HL-60 (cell line): ENCODE results near the gene DLX4.

ENCODE experiments used
- DNase-seq, 2 experiments: peaks; one replicate each; pipeline ENCODE4 v3.0.0-alpha.2; 2010 to 2020; ENCODE audit warnings: low read depth in 1 of 2, low spot score in 1 of 2
- H3K27ac ChIP-seq: fragments of 250-450 bp; sonication (Bioruptor Pico); replicated peaks from 2 replicates; pipeline ENCODE4 v1.5.1; 2020; ENCODE audit warnings: mild to moderate bottlenecking, moderate library complexity
- H3K27me3 ChIP-seq: fragments of 250-450 bp; sonication (Bioruptor Pico); 2 replicates; pipeline ENCODE4 v1.5.1; 2021; ENCODE audit warnings: mild to moderate bottlenecking, moderate library complexity; ENCODE audit not compliant: insufficient read depth, poor library complexity, severe bottlenecking
- H3K4me3 ChIP-seq: replicated peaks from 2 replicates; pipeline ENCODE4 v1.5.1; 2011; ENCODE audit warnings: mild to moderate bottlenecking, control low read depth, low read length; ENCODE audit not compliant: insufficient read depth
- CTCF ChIP-seq: IDR thresholded peaks from one replicate; pipeline ENCODE4 v1.5.1; 2011; ENCODE audit warnings: low read length, control low read depth, inconsistent platforms; ENCODE audit not compliant: insufficient read depth
- GABPA ChIP-seq: IDR thresholded peaks from 2 replicates; pipeline ENCODE4 v1.6.1; 2012; ENCODE audit warnings: low read depth
- POLR2AphosphoS5 ChIP-seq: IDR thresholded peaks from 2 replicates; pipeline ENCODE4 v1.6.1; 2012; ENCODE audit warnings: low read depth
- REST ChIP-seq: IDR thresholded peaks from 2 replicates; pipeline ENCODE4 v1.6.1; 2012; ENCODE audit warnings: low read depth; ENCODE audit not compliant: insufficient replicate concordance
- SPI1 ChIP-seq: IDR thresholded peaks from 2 replicates; pipeline ENCODE4 v1.6.1; 2012; ENCODE audit warnings: low read depth, mild to moderate bottlenecking, borderline replicate concordance
- long read RNA-seq: library from polyadenylated mRNA; unstranded; transcript quantifications from one replicate; pipeline ENCODE4 v2.0.0, GENCODE V29; 2020

Gene DLX4
- long read RNA-seq, partial matches to known transcripts = 0 of 5 reads
- long read RNA-seq, other reads (novel, unspliced or antisense) = 1 of 5 reads

GRCh38 chr17:49969134-49969759, at the start of gene DLX4:
Gene DLX4, plus strand, starts transcription at chr17:49969190. Its CDS starts 279 bp downstream, at chr17:49969469.
- peaks cover 63% of the 10 kb centered on the region for H3K27me3 ChIP-seq
- H3K27ac ChIP-seq = peak within 1 kb of the TSS; percentile 32
- no peak for DNase-seq
- no peak for TF ChIP-seq REST
- TF ChIP-seq POLR2AphosphoS5 = no peak
- TF ChIP-seq GABPA = no peak
- TF ChIP-seq CTCF = no peak
- TF ChIP-seq SPI1 = no peak
- H3K4me3 ChIP-seq = peak within 1 kb of the TSS; percentile 56

- H3K27me3 ChIP-seq = peaks cover 14% of the 10 kb centered on the region
- no peak overlapping the region for H3K27ac ChIP-seq
- no peak for TF ChIP-seq SPI1
- no peak for TF ChIP-seq CTCF
- TF ChIP-seq GABPA = no peak
- TF ChIP-seq REST = no peak
- no peak for TF ChIP-seq POLR2AphosphoS5
- H3K4me3 ChIP-seq = no peak overlapping the region
- no peak for DNase-seq
Measured at GRCh38 chr17:49920030-49920769, 48.8 kb upstream of the DLX4 start.

GRCh38 chr17:49922095-49922494, 46.9 kb upstream of the DLX4 start:
- Histone ChIP-seq H3K27me3 (peaks cover 14% of the 10 kb centered on the region), H3K27ac (no peak overlapping the region), H3K4me3 (no peak overlapping the region)
- no peak for DNase-seq
- TF ChIP-seq GABPA (no peak), POLR2AphosphoS5 (no peak), CTCF (no peak), REST (no peak), SPI1 (no peak)
